ENCODE results near the gene FBXW11.

The FBXW11 gene

GRCh38 chr5:171953860-171954701 lies 52.4 kb downstream of the FBXW11 start:
- ChIA-PET CTCF (interaction anchor here (0.5 to 1.1 kb wide), 2 partner anchors 42 to 1005 kb away, joined by 3 to 4 read pairs; partner anchors contain the start of gene RPL26L1), POLR2A (interaction anchor here (1.6 kb wide), 1 partner anchor 52 kb away, joined by 9 read pairs; the partner anchor contains the start of gene FBXW11)
- TF ChIP-seq SP1 (IDR thresholded peaks at IDR 0.05): no peak
- no peak for TF ChIP-seq L3MBTL2 (conservative IDR thresholded peaks at IDR 0.05)
- TF ChIP-seq HDGF (IDR thresholded peaks at IDR 0.05; ENCODE audit: borderline replicate concordance): no peak
- no peak for DNase-seq (ENCODE audit: extremely low spot score)

GRCh38 chr5:171952021-171952420 lies 54.4 kb downstream of the FBXW11 start:
- DNase-seq (ENCODE audit: extremely low spot score): no peak
- ChIA-PET POLR2A (no interaction called here), CTCF (no interaction called here)
- TF ChIP-seq FOXM1 (IDR thresholded peaks at IDR 0.05; ENCODE audit: borderline replicate concordance) (no peak), SP1 (IDR thresholded peaks at IDR 0.05) (no peak), ARNT (IDR thresholded peaks at IDR 0.05) (no peak), PKNOX1 (IDR thresholded peaks at IDR 0.05) (no peak), NFRKB (IDR thresholded peaks at IDR 0.05) (no peak), HDGF (IDR thresholded peaks at IDR 0.05; ENCODE audit: borderline replicate concordance) (no peak), FOXK2 (IDR thresholded peaks at IDR 0.05) (no peak), ZNF384 (IDR thresholded peaks at IDR 0.05) (no peak), LEF1 (IDR thresholded peaks at IDR 0.05; ENCODE audit: borderline replicate concordance) (no peak), BHLHE40 (IDR thresholded peaks at IDR 0.05; ENCODE audit: borderline replicate concordance) (no peak), TARDBP (IDR thresholded peaks at IDR 0.05) (no peak), CTBP1 (IDR thresholded peaks at IDR 0.05; ENCODE audit: borderline replicate concordance) (no peak), SUZ12 (IDR thresholded peaks at IDR 0.05) (no peak), L3MBTL2 (conservative IDR thresholded peaks at IDR 0.05) (no peak), FOXA1 (IDR thresholded peaks at IDR 0.05) (no peak), ELF4 (IDR thresholded peaks at IDR 0.05) (no peak)

GRCh38 chr5:171951218-171951617 lies 55.2 kb downstream of the FBXW11 start:
- TF ChIP-seq L3MBTL2 (conservative IDR thresholded peaks at IDR 0.05) (no peak), CTBP1 (IDR thresholded peaks at IDR 0.05; ENCODE audit: borderline replicate concordance) (no peak), LEF1 (IDR thresholded peaks at IDR 0.05; ENCODE audit: borderline replicate concordance) (no peak), TARDBP (IDR thresholded peaks at IDR 0.05) (no peak), ZNF384 (IDR thresholded peaks at IDR 0.05) (no peak), PKNOX1 (IDR thresholded peaks at IDR 0.05) (no peak), SP1 (IDR thresholded peaks at IDR 0.05) (no peak)
- POLR2A ChIA-PET: no interaction called here
- DNase-seq (ENCODE audit: extremely low spot score): no peak
- CTCF ChIA-PET: no interaction called here

GRCh38 chr5:171946000-171946781 lies 60.2 kb downstream of the FBXW11 start:
- TF ChIP-seq HDGF (IDR thresholded peaks at IDR 0.05; ENCODE audit: borderline replicate concordance) (no peak), SUZ12 (IDR thresholded peaks at IDR 0.05) (no peak), TARDBP (IDR thresholded peaks at IDR 0.05) (no peak), ZNF384 (IDR thresholded peaks at IDR 0.05) (0 out of 2 replicates have a peak, but pooled peaks have one; percentile 11), BHLHE40 (IDR thresholded peaks at IDR 0.05; ENCODE audit: borderline replicate concordance) (no peak), FOXA1 (IDR thresholded peaks at IDR 0.05) (no peak), SP1 (IDR thresholded peaks at IDR 0.05) (no peak), NFRKB (IDR thresholded peaks at IDR 0.05) (no peak)
- POLR2A ChIA-PET: no interaction called here
- CTCF ChIA-PET: interaction anchor here (0.6 kb wide), 1 partner anchor 92 kb away, joined by 3 read pairs; no protein-coding TSS in a partner anchor
- DNase-seq (ENCODE audit: extremely low spot score): no peak

- POLR2A ChIA-PET: interaction anchor here (2.6 kb wide), 1 partner anchor 61 kb away, joined by 16 read pairs; the partner anchor contains the start of gene FBXW11
Measured at GRCh38 chr5:171945476-171945875, 61.0 kb downstream of the FBXW11 start.

More at GRCh38 chr5:171945476-171945875, 61.0 kb downstream of the FBXW11 start:
- no peak for DNase-seq (ENCODE audit: extremely low spot score)
- TF ChIP-seq ELF4 (IDR thresholded peaks at IDR 0.05) (no peak), SUZ12 (IDR thresholded peaks at IDR 0.05) (no peak), PKNOX1 (IDR thresholded peaks at IDR 0.05) (no peak), ZNF384 (IDR thresholded peaks at IDR 0.05) (no peak), TARDBP (IDR thresholded peaks at IDR 0.05) (no peak), HDGF (IDR thresholded peaks at IDR 0.05; ENCODE audit: borderline replicate concordance) (no peak), SP1 (IDR thresholded peaks at IDR 0.05) (no peak), ARNT (IDR thresholded peaks at IDR 0.05) (no peak), BHLHE40 (IDR thresholded peaks at IDR 0.05; ENCODE audit: borderline replicate concordance) (no peak), LEF1 (IDR thresholded peaks at IDR 0.05; ENCODE audit: borderline replicate concordance) (no peak), L3MBTL2 (conservative IDR thresholded peaks at IDR 0.05) (no peak), CTBP1 (IDR thresholded peaks at IDR 0.05; ENCODE audit: borderline replicate concordance) (no peak), FOXM1 (IDR thresholded peaks at IDR 0.05; ENCODE audit: borderline replicate concordance) (no peak), NFRKB (IDR thresholded peaks at IDR 0.05) (no peak), FOXK2 (IDR thresholded peaks at IDR 0.05) (no peak)
- CTCF ChIA-PET: no interaction called here
